Measurements from ENCODE around the gene COA8.

Gene COA8

GRCh38 chr14:103578401-103579075 lies 15.8 kb downstream of the COA8 start:
- Histone ChIP-seq H3K27me3 (replicated peaks in 2 of 5; ENCODE audit: control insufficient read depth in 4 of 5, insufficient read depth in 5 of 5, low read length in 4 of 5) (no peaks in the 10 kb centered on the region), H3K27ac (ENCODE audit: insufficient read depth in 1 of 2, low read depth in 1 of 2, low read length in 2 of 2, poor library complexity in 1 of 2, severe bottlenecking in 2 of 2) (no peak overlapping the region), H3K4me3 (ENCODE audit: control insufficient read depth in 1 of 7, extremely low read depth in 1 of 7, insufficient read depth in 4 of 7, low read depth in 2 of 7, low read length in 6 of 7) (no peak overlapping the region), H3K36me3 (ENCODE audit: control insufficient read depth in 4 of 4, insufficient read depth in 4 of 4, low read length in 3 of 4) (peaks cover 0 to 50% (median 41%) of the 10 kb centered on the region in 4 experiments), H3K4me1 (ENCODE audit: control extremely low read depth in 1 of 4, control insufficient read depth in 4 of 4, insufficient read depth in 4 of 4, low read length in 3 of 4) (no peaks in the 10 kb centered on the region), H3K9me3 (ENCODE audit: control extremely low read depth in 1 of 5, control insufficient read depth in 4 of 5, insufficient read depth in 2 of 5, low read depth in 1 of 5, low read length in 4 of 5) (no peaks in the 10 kb centered on the region)
- POLR2A ChIA-PET = no interaction called here
- 96% methylated on average over 10 of the region's 12 CpGs for WGBS (ENCODE audit: insufficient coverage)
- CTCF ChIA-PET = no interaction called here
- no peak for DNase-seq

DNA sequence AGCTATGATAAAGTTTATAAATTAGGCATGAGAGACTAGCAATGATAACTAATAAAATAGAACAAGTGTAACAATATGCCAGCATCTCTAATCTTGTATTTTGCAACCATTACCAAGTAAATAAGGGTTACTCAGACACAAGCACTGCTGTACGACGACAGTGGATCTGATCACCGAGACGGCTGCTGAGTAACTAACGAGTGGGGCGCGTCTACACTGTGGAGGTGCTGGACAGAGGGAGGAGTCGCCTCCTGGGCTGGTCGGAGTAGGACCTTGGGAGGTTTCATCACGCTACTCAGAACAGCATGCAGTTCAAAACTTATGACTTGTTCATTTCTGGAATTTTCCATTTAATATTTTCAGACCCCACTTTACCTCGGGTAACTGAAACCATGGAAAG lies 18.4 kb downstream of the COA8 start:
- Histone ChIP-seq H3K4me1 (ENCODE audit: control extremely low read depth in 1 of 4, control insufficient read depth in 4 of 4, insufficient read depth in 4 of 4, low read length in 3 of 4) (no peaks in the 10 kb centered on the region), H3K36me3 (ENCODE audit: control insufficient read depth in 4 of 4, insufficient read depth in 4 of 4, low read length in 3 of 4) (peaks cover 0 to 30% (median 23%) of the 10 kb centered on the region in 4 experiments), H3K27ac (ENCODE audit: insufficient read depth in 1 of 2, low read depth in 1 of 2, low read length in 2 of 2, poor library complexity in 1 of 2, severe bottlenecking in 2 of 2) (no peak overlapping the region), H3K4me3 (ENCODE audit: control insufficient read depth in 1 of 7, extremely low read depth in 1 of 7, insufficient read depth in 4 of 7, low read depth in 2 of 7, low read length in 6 of 7) (no peak overlapping the region), H3K9me3 (ENCODE audit: control extremely low read depth in 1 of 5, control insufficient read depth in 4 of 5, insufficient read depth in 2 of 5, low read depth in 1 of 5, low read length in 4 of 5) (no peaks in the 10 kb centered on the region), H3K27me3 (replicated peaks in 2 of 5; ENCODE audit: control insufficient read depth in 4 of 5, insufficient read depth in 5 of 5, low read length in 4 of 5) (no peaks in the 10 kb centered on the region)
- no peak for DNase-seq
- ChIA-PET CTCF (no interaction called here), POLR2A (no interaction called here)
- 96% methylated on average over 9 of the region's 11 CpGs for WGBS (ENCODE audit: insufficient coverage)

DNA sequence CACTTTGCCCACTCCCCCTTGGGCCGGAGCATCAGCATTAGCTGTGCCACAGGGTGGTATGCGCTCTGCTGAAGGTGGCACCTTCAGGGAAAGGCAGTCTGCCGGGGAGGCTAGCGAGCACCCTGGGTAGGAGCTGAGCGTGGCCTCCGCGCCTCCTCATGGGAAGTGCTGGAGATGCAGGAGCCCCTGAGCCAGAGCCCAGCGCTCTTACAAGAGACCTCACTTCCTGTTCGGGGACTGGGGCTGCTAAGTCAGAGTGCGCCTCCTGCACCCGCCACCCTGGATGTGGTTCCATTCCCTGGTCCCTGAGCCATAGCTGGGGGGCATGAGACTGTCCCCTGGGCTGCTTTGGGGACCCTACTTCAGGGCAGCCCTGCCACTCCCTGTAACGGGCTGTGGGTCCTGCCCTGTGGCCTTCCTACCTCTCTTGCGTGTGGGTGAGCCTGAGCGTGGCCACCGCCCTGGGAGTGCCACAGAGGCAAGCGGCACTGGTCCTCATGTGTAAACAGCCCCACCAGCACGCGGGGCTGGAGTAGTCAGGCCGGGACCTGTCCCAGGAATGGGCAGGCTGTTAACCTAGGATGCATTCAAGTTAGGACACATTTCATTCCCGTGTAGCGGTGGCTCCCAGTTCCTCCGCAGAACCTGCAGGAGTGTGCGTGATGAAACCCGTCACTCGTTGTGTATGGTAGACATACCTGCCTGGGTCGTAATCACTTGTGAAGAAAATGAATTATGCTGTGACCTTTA lies 19.4 kb downstream of the COA8 start:
- no peak overlapping the region for H3K27ac ChIP-seq (ENCODE audit: insufficient read depth in 1 of 2, low read depth in 1 of 2, low read length in 2 of 2, poor library complexity in 1 of 2, severe bottlenecking in 2 of 2)

DNA sequence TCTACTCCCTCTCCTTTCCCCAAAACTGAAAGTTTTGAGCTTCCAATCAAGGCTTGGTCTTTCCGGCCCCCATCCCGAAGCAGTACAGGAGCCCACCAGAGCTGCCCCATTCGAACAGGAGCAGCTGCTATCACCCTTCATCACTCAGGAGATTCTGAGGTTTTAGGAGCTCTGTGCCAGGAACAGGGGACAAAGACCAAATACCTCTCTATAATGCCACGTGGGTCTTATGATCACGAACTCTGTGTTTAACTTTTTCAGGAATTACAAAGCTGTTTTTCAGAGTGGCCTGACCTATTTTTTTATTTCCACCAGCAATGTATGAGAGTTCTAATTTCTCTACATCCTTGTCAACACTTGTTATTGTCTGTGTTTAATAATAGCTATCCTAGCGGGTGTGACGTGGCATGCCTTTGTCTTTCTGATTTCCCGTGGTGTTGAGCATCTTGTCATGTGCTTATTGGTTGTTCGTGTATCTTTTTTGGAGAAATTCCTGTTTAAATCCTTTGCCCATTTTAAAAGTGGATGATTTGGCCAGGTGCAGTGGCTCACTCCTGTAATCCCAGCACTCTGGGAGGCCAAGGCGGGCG lies 21.7 kb downstream of the COA8 start:
- no peak overlapping the region for H3K4me3 ChIP-seq (ENCODE audit: control insufficient read depth in 1 of 7, extremely low read depth in 1 of 7, insufficient read depth in 4 of 7, low read depth in 2 of 7, low read length in 6 of 7)
- CTCF ChIA-PET = interaction anchor here (0.8 to 1.0 kb wide), 2 partner anchors 12 to 55 kb away, joined by 3 read pairs; no protein-coding TSS in a partner anchor

More for the DNA sequence above, 19.4 kb downstream of the COA8 start:
- ChIA-PET POLR2A (no interaction called here), CTCF (no interaction called here)
- Histone ChIP-seq H3K4me1 (ENCODE audit: control extremely low read depth in 1 of 4, control insufficient read depth in 4 of 4, insufficient read depth in 4 of 4, low read length in 3 of 4) (no peaks in the 10 kb centered on the region), H3K27me3 (replicated peaks in 2 of 5; ENCODE audit: control insufficient read depth in 4 of 5, insufficient read depth in 5 of 5, low read length in 4 of 5) (no peaks in the 10 kb centered on the region), H3K4me3 (ENCODE audit: control insufficient read depth in 1 of 7, extremely low read depth in 1 of 7, insufficient read depth in 4 of 7, low read depth in 2 of 7, low read length in 6 of 7) (no peak overlapping the region), H3K9me3 (ENCODE audit: control extremely low read depth in 1 of 5, control insufficient read depth in 4 of 5, insufficient read depth in 2 of 5, low read depth in 1 of 5, low read length in 4 of 5) (no peaks in the 10 kb centered on the region), H3K36me3 (ENCODE audit: control insufficient read depth in 4 of 4, insufficient read depth in 4 of 4, low read length in 3 of 4) (peaks cover 0 to 24% (median 19%) of the 10 kb centered on the region in 4 experiments)
- WGBS (ENCODE audit: insufficient coverage) = 97% methylated on average over 22 of the region's 26 CpGs
- no peak for DNase-seq

DNA sequence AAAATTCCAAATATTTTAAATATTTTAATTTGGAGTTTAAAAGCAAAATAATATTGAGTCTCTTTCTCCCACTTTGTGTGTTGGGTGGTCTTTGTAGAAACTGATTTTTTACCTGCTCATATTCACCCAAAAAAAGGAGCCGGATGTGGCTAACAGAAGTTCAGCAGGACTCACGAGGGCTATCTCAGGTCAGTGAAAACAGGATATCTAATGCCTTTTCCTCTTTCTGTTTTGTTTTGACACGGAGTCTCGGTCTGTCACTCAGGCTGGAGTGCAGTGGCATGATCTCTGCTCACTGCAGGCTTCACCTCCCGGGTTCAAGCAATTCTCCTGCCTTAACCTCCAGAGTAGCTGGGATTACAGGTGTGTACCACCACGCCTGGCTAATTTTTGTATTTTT lies 30.8 kb downstream of the COA8 start:
- H3K27ac ChIP-seq (ENCODE audit: insufficient read depth in 1 of 2, low read depth in 1 of 2, low read length in 2 of 2, poor library complexity in 1 of 2, severe bottlenecking in 2 of 2) = no peak overlapping the region
- ChIA-PET POLR2A (no interaction called here), CTCF (interaction anchor here (0.9 to 1.6 kb wide), 3 partner anchors 34 to 78 kb away, joined by 3 read pairs; no protein-coding TSS in a partner anchor)
- no peak overlapping the region for H3K4me3 ChIP-seq (ENCODE audit: control insufficient read depth in 1 of 7, extremely low read depth in 1 of 7, insufficient read depth in 4 of 7, low read depth in 2 of 7, low read length in 6 of 7)
- peaks cover 0 to 21% (median 13%) of the 10 kb centered on the region in 4 experiments for H3K36me3 ChIP-seq (ENCODE audit: control insufficient read depth in 4 of 4, insufficient read depth in 4 of 4, low read length in 3 of 4)
- no peaks in the 10 kb centered on the region for H3K27me3 ChIP-seq (replicated peaks in 2 of 5; ENCODE audit: control insufficient read depth in 4 of 5, insufficient read depth in 5 of 5, low read length in 4 of 5)
- 48% methylated on average over 4 of the region's 6 CpGs for WGBS (ENCODE audit: insufficient coverage)
- H3K9me3 ChIP-seq (ENCODE audit: control extremely low read depth in 1 of 5, control insufficient read depth in 4 of 5, insufficient read depth in 2 of 5, low read depth in 1 of 5, low read length in 4 of 5) = no peaks in the 10 kb centered on the region
- peak in 1 of 3 donors; percentile 7 for DNase-seq
- H3K4me1 ChIP-seq (ENCODE audit: control extremely low read depth in 1 of 4, control insufficient read depth in 4 of 4, insufficient read depth in 4 of 4, low read length in 3 of 4) = peaks cover 0 to 7% (median 0%) of the 10 kb centered on the region in 4 experiments

More for the DNA sequence above, 21.7 kb downstream of the COA8 start:
- DNase-seq = no peak
- Histone ChIP-seq H3K36me3 (ENCODE audit: control insufficient read depth in 4 of 4, insufficient read depth in 4 of 4, low read length in 3 of 4) (peaks cover 3 to 16% (median 11%) of the 10 kb centered on the region in 4 experiments), H3K27me3 (replicated peaks in 2 of 5; ENCODE audit: control insufficient read depth in 4 of 5, insufficient read depth in 5 of 5, low read length in 4 of 5) (no peaks in the 10 kb centered on the region), H3K4me1 (ENCODE audit: control extremely low read depth in 1 of 4, control insufficient read depth in 4 of 4, insufficient read depth in 4 of 4, low read length in 3 of 4) (no peaks in the 10 kb centered on the region), H3K9me3 (ENCODE audit: control extremely low read depth in 1 of 5, control insufficient read depth in 4 of 5, insufficient read depth in 2 of 5, low read depth in 1 of 5, low read length in 4 of 5) (no peaks in the 10 kb centered on the region), H3K27ac (ENCODE audit: insufficient read depth in 1 of 2, low read depth in 1 of 2, low read length in 2 of 2, poor library complexity in 1 of 2, severe bottlenecking in 2 of 2) (no peak overlapping the region)
- POLR2A ChIA-PET = no interaction called here
- 93% methylated on average over 8 of the region's 11 CpGs for WGBS (ENCODE audit: insufficient coverage)

- Histone ChIP-seq H3K4me1 (ENCODE audit: control extremely low read depth in 1 of 4, control insufficient read depth in 4 of 4, insufficient read depth in 4 of 4, low read length in 3 of 4) (peaks cover 0 to 7% (median 0%) of the 10 kb centered on the region in 4 experiments), H3K9me3 (ENCODE audit: control extremely low read depth in 1 of 5, control insufficient read depth in 4 of 5, insufficient read depth in 2 of 5, low read depth in 1 of 5, low read length in 4 of 5) (no peaks in the 10 kb centered on the region), H3K27ac (ENCODE audit: insufficient read depth in 1 of 2, low read depth in 1 of 2, low read length in 2 of 2, poor library complexity in 1 of 2, severe bottlenecking in 2 of 2) (no peak overlapping the region), H3K27me3 (replicated peaks in 2 of 5; ENCODE audit: control insufficient read depth in 4 of 5, insufficient read depth in 5 of 5, low read length in 4 of 5) (no peaks in the 10 kb centered on the region), H3K4me3 (ENCODE audit: control insufficient read depth in 1 of 7, extremely low read depth in 1 of 7, insufficient read depth in 4 of 7, low read depth in 2 of 7, low read length in 6 of 7) (no peak overlapping the region), H3K36me3 (ENCODE audit: control insufficient read depth in 4 of 4, insufficient read depth in 4 of 4, low read length in 3 of 4) (peaks cover 0 to 15% (median 8%) of the 10 kb centered on the region in 4 experiments)
- ChIA-PET POLR2A (no interaction called here), CTCF (interaction anchor here (1.1 to 1.3 kb wide), 2 partner anchors 33 to 86 kb away, joined by 3 to 5 read pairs; no protein-coding TSS in a partner anchor)
- DNase-seq = no peak
- 98% methylated on average over 6 of the region's 11 CpGs for WGBS (ENCODE audit: insufficient coverage)
Measured at GRCh38 chr14:103594265-103594664, 31.5 kb downstream of the COA8 start.

Measured in common myeloid progenitor, CD34-positive (primary cell).